ENCODE results near the gene VAV2.

DNA sequence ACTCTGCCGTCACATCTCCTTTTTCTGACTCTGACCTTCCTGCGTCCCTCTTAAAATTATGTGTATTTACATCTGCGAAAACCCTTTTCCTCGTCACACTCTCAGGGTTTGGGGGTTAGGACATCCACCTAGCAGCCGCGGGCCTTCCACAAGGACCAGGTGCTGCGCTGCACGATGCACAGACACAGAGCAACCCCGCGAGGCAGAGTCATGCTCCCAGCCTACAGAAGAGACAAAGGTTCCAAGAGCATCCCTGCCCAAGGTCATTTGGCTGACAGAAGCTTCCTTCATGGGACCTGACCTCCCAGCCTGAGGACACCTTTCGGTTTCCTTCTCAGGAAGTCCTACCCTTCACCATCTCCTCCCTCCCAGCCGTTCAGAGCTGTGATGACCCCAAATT lies 135.3 kb downstream of the VAV2 start:
- TF ChIP-seq CTCF (IDR thresholded peaks at IDR 0.05) (no peak), POLR2A (IDR thresholded peaks at IDR 0.05; ENCODE audit: low read depth) (no peak), POLR2AphosphoS5 (IDR thresholded peaks at IDR 0.05) (no peak)

Measured in esophagus muscularis mucosa (tissue), 3 donors.